ENCODE data around the gene MRPS17. TPM values are rescaled to one million over a fixed set of nuclear protein-coding genes. Genes with fewer than 3 reads are reported as not detected.

The MRPS17 gene
- total RNA-seq, 6 experiments from 2014 or later: 14.5 to 20.1 (median 16.2) TPM

DNA sequence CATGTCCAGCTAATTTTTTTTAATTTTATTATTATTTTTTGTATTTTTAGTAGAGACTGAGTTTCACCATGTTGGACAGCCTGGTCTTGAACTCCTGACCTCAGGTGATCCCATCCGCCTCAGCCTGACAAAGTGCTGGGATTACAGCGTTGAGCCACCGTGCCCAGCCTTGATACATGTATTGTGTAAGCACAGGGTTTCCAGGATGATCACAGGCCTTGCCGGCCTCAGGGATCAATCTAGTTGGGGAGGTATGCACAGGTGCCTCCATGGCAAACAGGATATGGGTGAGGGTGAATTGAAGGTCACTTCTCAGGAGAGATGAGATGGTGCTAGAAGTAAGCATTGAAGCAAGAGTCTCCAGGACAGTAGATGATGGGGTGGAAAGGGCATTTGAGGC is 5.5 kb downstream of the MRPS17 start:
- Mint-ChIP-seq H3K4me1 (ENCODE audit: low read depth) (peaks cover 5% of the 10 kb centered on the region; the same call in 1 of the 2 replicates), H3K9me3 (no peaks in the 10 kb centered on the region), H3K27ac (no peak overlapping the region), H3K4me3 (no peak overlapping the region), H3K36me3 (ENCODE audit: low read depth) (peaks cover 20% of the 10 kb centered on the region), H3K27me3 (ENCODE audit: insufficient read depth) (peaks cover 2% of the 10 kb centered on the region; the same call in 1 of the 2 replicates)
- no peak for DNase-seq
- TF ChIP-seq, protein P1, sequence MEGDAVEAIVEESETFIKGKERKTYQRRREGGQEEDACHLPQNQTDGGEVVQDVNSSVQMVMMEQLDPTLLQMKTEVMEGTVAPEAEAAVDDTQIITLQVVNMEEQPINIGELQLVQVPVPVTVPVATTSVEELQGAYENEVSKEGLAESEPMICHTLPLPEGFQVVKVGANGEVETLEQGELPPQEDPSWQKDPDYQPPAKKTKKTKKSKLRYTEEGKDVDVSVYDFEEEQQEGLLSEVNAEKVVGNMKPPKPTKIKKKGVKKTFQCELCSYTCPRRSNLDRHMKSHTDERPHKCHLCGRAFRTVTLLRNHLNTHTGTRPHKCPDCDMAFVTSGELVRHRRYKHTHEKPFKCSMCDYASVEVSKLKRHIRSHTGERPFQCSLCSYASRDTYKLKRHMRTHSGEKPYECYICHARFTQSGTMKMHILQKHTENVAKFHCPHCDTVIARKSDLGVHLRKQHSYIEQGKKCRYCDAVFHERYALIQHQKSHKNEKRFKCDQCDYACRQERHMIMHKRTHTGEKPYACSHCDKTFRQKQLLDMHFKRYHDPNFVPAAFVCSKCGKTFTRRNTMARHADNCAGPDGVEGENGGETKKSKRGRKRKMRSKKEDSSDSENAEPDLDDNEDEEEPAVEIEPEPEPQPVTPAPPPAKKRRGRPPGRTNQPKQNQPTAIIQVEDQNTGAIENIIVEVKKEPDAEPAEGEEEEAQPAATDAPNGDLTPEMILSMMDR (IDR thresholded peaks at IDR 0.05): no peak

DNA sequence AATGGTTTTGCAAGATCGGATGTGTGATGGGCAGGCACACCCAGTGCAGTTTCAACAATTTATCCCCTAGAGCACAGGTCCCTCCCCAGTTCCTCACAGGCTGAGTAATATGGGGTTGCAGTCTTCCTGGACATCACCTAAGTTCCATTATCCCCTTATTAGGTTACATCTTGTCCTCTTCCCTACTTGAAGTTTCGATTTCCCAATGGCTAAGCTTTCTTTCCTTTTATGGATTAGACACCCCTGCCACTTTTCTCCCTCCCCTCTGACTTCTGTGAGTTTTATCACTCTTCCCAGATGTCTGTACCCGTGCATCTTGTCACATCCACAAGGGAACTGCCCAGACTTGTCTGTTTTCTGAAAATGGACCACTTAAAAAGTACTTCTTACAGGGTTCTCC is 10.3 kb downstream of the MRPS17 start:
- peaks cover 37% of the 10 kb centered on the region for H3K4me1 Mint-ChIP-seq (ENCODE audit: low read depth)
- peaks cover 6% of the 10 kb centered on the region; the same call in 1 of the 2 replicates for H3K36me3 Mint-ChIP-seq (ENCODE audit: low read depth)
- no peak for DNase-seq
- peaks cover 7% of the 10 kb centered on the region for H3K27me3 Mint-ChIP-seq (ENCODE audit: insufficient read depth)
- TF ChIP-seq, protein P1 (IDR thresholded peaks at IDR 0.05): no peak
- peak overlapping the region; percentile 2; the same call in 1 of the 2 replicates for H3K4me3 Mint-ChIP-seq
- H3K9me3 Mint-ChIP-seq: no peaks in the 10 kb centered on the region
- no peak overlapping the region for H3K27ac Mint-ChIP-seq

DNA sequence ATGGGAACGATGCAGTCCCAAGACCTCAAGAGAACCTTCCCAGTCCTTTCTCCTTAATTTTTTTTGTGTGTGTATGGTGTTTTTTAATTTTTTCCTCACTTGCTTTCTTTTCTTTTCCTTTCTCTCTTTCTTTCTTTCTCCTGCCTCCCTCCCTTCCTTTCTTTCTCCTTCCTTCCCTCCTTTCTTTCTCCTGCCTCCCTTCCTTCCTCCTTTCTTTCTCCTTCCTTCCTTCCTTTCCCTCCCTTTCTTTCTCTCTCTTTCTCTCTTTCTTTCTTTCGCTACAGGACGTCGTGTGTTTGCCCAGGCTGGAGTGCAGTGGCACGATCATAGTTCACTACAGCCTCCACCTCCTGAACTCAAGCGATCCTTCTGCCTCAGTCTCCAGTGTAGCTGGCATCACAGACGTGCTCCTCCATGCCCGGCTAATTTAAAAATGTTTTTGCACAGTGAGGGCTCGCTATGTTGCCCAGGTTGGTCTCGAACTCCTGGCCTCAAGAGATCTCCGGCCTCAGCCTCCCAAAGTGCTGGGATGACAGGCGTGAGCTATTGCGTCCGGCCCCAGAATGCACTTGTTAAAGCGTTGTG is 12.0 kb downstream of the MRPS17 start:
- Mint-ChIP-seq H3K4me1 (ENCODE audit: low read depth) (peaks cover 41% of the 10 kb centered on the region), H3K27me3 (ENCODE audit: insufficient read depth) (peaks cover 8% of the 10 kb centered on the region), H3K9me3 (no peaks in the 10 kb centered on the region), H3K36me3 (ENCODE audit: low read depth) (peaks cover 9% of the 10 kb centered on the region; the same call in 1 of the 2 replicates), H3K27ac (peak overlapping the region; percentile 45; the same call in 1 of the 2 replicates), H3K4me3 (peak overlapping the region; percentile 81)
- TF ChIP-seq, protein P1 (IDR thresholded peaks at IDR 0.05): no peak
- no peak for DNase-seq

DNA sequence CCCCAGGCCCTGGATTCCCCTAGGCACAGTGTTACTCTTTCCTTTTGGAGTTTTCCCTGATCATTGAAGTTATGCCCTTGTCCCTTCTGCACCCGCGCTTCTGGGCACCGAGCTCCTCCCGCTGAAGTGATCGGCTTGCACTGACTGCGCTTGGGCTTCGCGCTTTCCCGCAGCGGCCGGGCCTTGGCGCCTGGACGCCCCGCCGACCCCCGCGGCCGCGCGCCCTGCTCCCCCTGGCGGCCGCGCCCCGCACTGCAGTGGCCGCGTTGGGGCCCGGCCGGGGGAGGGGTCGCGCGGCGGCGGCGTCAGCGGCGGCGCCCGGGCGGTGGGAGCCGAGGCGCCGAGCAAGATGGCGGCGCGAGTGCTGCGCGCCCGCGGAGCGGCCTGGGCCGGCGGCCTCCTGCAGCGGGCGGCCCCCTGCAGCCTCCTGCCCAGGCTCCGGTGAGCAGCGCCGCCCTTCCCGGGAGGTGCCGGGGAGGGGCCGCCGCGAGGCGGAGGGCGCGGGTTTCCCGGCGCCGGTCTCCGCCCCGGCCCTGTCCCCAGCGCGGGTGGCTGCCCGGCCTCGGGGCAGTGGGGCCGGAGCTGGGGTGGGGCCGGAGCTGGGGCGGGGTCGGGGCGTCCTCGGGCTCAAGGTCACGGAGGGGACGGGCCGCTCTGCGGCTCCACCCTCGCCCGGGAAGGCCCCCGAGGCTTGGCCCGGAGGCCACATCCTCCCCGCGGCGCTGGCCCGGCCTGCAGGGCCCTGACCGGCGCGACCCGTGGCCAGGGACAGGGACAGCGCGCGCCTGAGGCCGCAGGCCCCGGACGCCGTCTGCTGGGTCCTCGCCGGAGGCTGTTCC is 12.8 kb downstream of the MRPS17 start, which contains the start of gene NIPSNAP2:
TSS of gene NIPSNAP2 (plus strand) at position 325 of the 839 bp plus-strand sequence. CDS start at position 350, 25 bp downstream.
- peaks cover 13% of the 10 kb centered on the region for H3K36me3 Mint-ChIP-seq (ENCODE audit: low read depth)
- H3K4me3 Mint-ChIP-seq: peak within 1 kb of the TSS; percentile 91
- DNase-seq: peak; percentile 13

DNA sequence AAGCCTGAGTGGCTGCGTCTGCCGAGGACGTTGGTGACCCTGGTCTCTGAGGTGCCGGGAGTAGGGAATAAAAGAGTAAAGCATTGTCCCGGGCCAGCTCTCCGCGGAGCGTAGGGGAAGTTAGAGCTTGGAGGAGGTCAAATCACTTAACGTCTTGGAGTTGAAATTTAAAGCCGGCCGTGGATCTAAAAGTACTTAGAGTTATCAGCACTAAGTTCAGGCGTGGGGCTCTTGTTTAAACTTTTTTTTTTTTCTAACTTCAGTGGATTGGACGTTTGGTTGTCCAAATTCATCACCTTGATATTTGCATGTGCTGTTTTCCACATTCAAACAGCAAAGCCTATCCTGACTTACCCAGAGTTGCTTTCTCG is 13.4 kb downstream of the MRPS17 start:
- H3K4me1 Mint-ChIP-seq (ENCODE audit: low read depth): peaks cover 41% of the 10 kb centered on the region
- H3K4me3 Mint-ChIP-seq: peak overlapping the region; percentile 91
- H3K36me3 Mint-ChIP-seq (ENCODE audit: low read depth): peaks cover 14% of the 10 kb centered on the region
- TF ChIP-seq, protein P1 (IDR thresholded peaks at IDR 0.05): no peak
- peak overlapping the region; percentile 92 for H3K27ac Mint-ChIP-seq
- H3K27me3 Mint-ChIP-seq (ENCODE audit: insufficient read depth): peaks cover 8% of the 10 kb centered on the region
- no peaks in the 10 kb centered on the region for H3K9me3 Mint-ChIP-seq
- peak; percentile 25 for DNase-seq

More for the DNA sequence above, 12.8 kb downstream of the MRPS17 start, which contains the start of gene NIPSNAP2:
- TF ChIP-seq, protein P1 (IDR thresholded peaks at IDR 0.05): peak; percentile 75
- peaks cover 8% of the 10 kb centered on the region for H3K27me3 Mint-ChIP-seq (ENCODE audit: insufficient read depth)
- H3K9me3 Mint-ChIP-seq: no peaks in the 10 kb centered on the region
- peak within 1 kb of the TSS; percentile 92 for H3K27ac Mint-ChIP-seq
- H3K4me1 Mint-ChIP-seq (ENCODE audit: low read depth): peaks cover 41% of the 10 kb centered on the region

Data from HFFc6 (cell line).